UCSD-AML1 (cell line): ENCODE data around the gene SFN.
"Not testable (repeated sequence)": the region's sequence is repeated elsewhere in the genome, so short reads cannot be mapped to it uniquely, and the experiment has no call there.

Experiments
- DNase-seq: peaks from one replicate; lab custom pipeline; 2025; ENCODE audit not compliant: unreplicated experiment; lab: John Stamatoyannopoulos, UW

Gene SFN

GRCh38 chr1:26862781-26863684 lies at the start of gene SFN:
Gene SFN (plus strand): TSS chr1:26863149. CDS start chr1:26863213, 64 bp downstream.
- DNase-seq: peak; percentile 36

GRCh38 chr1:26814377-26814776 lies 48.6 kb upstream of the SFN start:
- DNase-seq: no peak

GRCh38 chr1:26814893-26815292 lies 48.1 kb upstream of the SFN start:
- DNase-seq: no peak

- DNase-seq: peak; percentile 51
These were observed 42.1 kb upstream of the SFN start for GRCh38 chr1:26820784-26821269.

GRCh38 chr1:26822737-26823395 lies 40.1 kb upstream of the SFN start:
- DNase-seq: no peak

DNA sequence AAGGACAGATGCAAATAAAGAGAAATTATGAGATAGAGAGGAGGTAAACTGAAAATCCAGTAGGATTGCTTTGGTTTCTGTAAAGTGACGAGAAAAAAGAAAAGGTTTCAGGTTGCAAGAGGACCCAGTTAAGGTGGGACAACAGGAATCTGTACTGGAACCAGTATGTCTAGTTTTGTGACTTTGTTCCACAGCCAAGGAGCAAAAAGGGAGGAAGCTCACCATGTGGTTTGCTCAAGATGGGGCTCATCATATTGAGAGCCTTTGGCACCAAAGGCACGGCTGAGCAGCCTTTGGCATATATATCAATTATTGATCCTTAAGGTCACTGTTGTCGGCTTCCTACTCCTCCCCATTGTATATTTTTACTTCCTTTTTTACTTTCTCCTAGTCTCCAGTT lies 38.2 kb upstream of the SFN start:
- no peak for DNase-seq

GRCh38 chr1:26826261-26827105 lies 36.5 kb upstream of the SFN start, which contains the start of gene ZDHHC18:
Gene ZDHHC18 (plus strand): TSS chr1:26826688. CDS start chr1:26826805, 117 bp downstream.
- DNase-seq: peak; percentile 73

GRCh38 chr1:26827106-26827604 lies 35.8 kb upstream of the SFN start:
- no peak for DNase-seq

DNA sequence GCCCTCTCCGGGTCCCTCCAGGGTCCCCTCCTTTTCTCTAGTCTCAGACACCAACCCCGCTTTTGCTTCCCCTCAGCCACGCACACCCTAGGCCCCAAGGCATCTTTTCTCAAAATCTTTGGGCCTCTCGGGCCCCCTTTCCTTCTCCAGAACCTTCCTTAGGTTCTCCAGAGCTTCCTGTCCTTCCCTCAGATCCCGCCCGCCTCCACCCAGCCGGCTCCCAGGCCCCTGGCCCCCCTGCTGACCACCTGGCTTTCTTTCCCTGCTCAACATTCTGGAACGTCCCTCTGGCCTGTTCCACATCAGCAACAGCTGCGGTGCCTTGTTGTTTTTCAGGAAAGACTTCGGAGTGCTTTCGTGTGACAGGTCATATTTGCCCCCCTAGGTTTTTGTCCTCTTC lies 35.3 kb upstream of the SFN start:
- no peak for DNase-seq

- peak; percentile 20 for DNase-seq
These were observed 34.4 kb upstream of the SFN start for GRCh38 chr1:26828411-26828991.

DNA sequence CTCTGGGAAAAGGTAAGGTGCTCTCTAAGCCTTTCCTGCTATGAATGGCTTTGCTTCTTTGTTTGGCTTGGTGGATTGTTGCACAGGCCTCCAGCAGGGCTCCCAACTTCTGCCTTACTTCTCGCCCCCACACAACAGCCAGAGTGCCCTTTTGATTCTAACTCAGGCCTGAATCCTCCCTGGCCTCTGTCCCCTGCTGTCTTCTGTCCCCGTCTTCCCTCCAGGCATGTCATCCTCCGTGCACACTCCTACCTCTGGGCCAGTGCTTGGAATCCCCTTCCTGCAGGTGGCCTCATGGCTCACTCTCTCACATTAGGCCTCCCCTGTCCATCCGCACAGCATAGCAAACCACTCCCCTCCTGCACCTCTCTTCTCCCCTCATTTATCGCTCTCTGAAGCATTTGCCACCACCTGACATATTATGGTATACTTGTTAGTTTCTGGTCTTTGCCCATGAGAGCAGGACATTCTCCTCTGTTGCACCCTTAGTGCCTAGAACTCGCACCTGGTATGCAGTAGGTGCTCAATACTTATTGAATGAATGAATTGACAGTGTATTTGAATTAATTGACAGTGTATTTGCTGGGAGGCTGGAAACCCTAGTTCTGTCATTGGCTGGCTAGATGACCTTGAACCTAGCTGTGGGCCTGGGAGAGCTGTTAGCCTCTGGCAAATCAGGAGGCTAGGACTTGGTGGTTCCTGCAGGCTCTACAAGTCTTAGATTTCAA lies 33.6 kb upstream of the SFN start:
- DNase-seq: no peak

- no peak for DNase-seq
These were observed 31.9 kb upstream of the SFN start for GRCh38 chr1:26831059-26831458.

GRCh38 chr1:26831546-26832248 lies 31.3 kb upstream of the SFN start:
- DNase-seq: no peak

DNA sequence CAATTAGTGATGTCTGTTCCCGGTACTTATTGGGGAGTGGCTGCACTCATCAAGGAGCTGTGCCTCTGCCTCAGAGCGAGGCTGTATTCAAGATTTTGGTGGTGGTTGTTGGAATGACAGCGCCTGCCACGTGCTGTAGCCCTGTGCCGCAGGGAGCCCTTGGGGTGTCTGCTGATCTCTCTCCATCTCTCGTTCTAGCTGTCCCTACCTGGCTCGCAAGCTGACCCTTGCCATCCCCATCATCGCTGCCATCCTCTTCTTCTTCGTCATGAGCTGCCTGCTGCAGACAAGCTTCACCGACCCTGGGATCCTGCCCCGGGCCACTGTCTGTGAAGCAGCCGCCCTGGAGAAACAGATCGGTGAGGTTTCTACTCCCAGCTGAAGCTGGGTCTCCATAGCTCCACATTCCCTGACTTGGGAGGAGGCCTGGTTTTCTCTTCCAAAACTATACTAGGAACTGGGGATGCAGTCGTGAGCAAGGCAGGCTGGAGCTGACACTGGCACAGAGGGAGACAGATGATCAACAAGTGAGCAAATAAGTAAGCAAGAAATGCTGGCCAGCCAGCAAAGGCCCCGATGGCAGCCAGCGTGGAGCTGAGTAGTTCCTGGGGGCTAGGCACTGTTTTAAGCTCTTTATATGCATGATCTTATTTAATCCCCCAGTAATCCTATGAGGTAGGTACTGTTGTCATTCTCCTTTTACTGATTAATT lies 30.5 kb upstream of the SFN start:
- no peak for DNase-seq

GRCh38 chr1:26833432-26834405 lies 29.2 kb upstream of the SFN start:
- DNase-seq: peak; percentile 75

GRCh38 chr1:26837665-26838064 lies 25.3 kb upstream of the SFN start:
- not testable (repeated sequence) for DNase-seq
